H9 (cell line): ENCODE data around the gene FAM24B. TPM values are rescaled to one million over a fixed set of nuclear protein-coding genes. Genes with fewer than 3 reads are reported as not detected.

Experiments
- DNase-seq: peaks from one replicate; pipeline ENCODE4 v3.0.0-alpha.2; 2017
- H2AFZ ChIP-seq: one replicate; pipeline ENCODE4 v1.6.1; 2013; ENCODE audit warnings: mild to moderate bottlenecking, low read length, control low read depth, moderate library complexity
- H2AK5ac ChIP-seq: 2 replicates; pipeline ENCODE4 v1.6.1; 2013; ENCODE audit warnings: low read length, control low read depth, mixed read lengths; ENCODE audit not compliant: insufficient read length
- H2BK120ac ChIP-seq: one replicate; pipeline ENCODE4 v1.6.1; 2013; ENCODE audit warnings: low read depth, mild to moderate bottlenecking, low read length, control low read depth, inconsistent platforms; ENCODE audit not compliant: poor library complexity, severe bottlenecking
- H2BK12ac ChIP-seq: 2 replicates; pipeline ENCODE4 v1.6.1; 2013; ENCODE audit warnings: low read length, control low read depth, mixed read lengths, low read depth; ENCODE audit not compliant: insufficient read length
- H2BK15ac ChIP-seq: 2 replicates; pipeline ENCODE4 v1.6.1; 2013; ENCODE audit warnings: low read depth, low read length, control low read depth
- H2BK20ac ChIP-seq: one replicate; pipeline ENCODE4 v1.6.1; 2013; ENCODE audit warnings: low read depth, mild to moderate bottlenecking, low read length, control low read depth, inconsistent platforms; ENCODE audit not compliant: poor library complexity, severe bottlenecking
- H2BK5ac ChIP-seq: 2 replicates; pipeline ENCODE4 v1.6.1; 2013; ENCODE audit warnings: low read length, control low read depth, mixed read lengths; ENCODE audit not compliant: insufficient read length
- H3K14ac ChIP-seq: 2 replicates; pipeline ENCODE4 v1.6.1; 2013; ENCODE audit warnings: low read length, control low read depth; ENCODE audit not compliant: insufficient read depth
- H3K18ac ChIP-seq: 2 replicates; pipeline ENCODE4 v1.6.1; 2013; ENCODE audit warnings: low read depth, mild to moderate bottlenecking, mixed read lengths, low read length, control low read depth; ENCODE audit not compliant: insufficient read length
- H3K23ac ChIP-seq: 2 replicates; pipeline ENCODE4 v1.6.1; 2013; ENCODE audit warnings: low read length, control low read depth, mixed read lengths, low read depth; ENCODE audit not compliant: insufficient read length
- H3K23me2 ChIP-seq: 2 replicates; pipeline ENCODE4 v1.6.1; 2013; ENCODE audit warnings: low read depth, mild to moderate bottlenecking, mixed read lengths, low read length, control low read depth; ENCODE audit not compliant: insufficient read length, poor library complexity, severe bottlenecking
- H3K27ac ChIP-seq: 2 replicates; pipeline ENCODE4 v1.5.1; 2013; ENCODE audit warnings: low read length, control low read depth, mixed read lengths, low read depth; ENCODE audit not compliant: insufficient read length
- H3K27me3 ChIP-seq: 2 replicates; pipeline ENCODE4 v1.6.1; 2013; ENCODE audit warnings: low read length, control low read depth, inconsistent platforms; ENCODE audit not compliant: insufficient read depth
- H3K4ac ChIP-seq: 2 replicates; pipeline ENCODE4 v1.6.1; 2013; ENCODE audit warnings: low read depth, mild to moderate bottlenecking, control low read depth, inconsistent platforms, low read length, moderate library complexity
- H3K4me1 ChIP-seq: 2 replicates; pipeline ENCODE4 v1.6.1; 2013; ENCODE audit warnings: low read length, control low read depth, inconsistent platforms; ENCODE audit not compliant: insufficient read depth
- H3K4me2 ChIP-seq: 2 replicates; pipeline ENCODE4 v1.6.1; 2013; ENCODE audit warnings: low read length, control low read depth, mixed read lengths; ENCODE audit not compliant: insufficient read length, insufficient read depth
- H3K56ac ChIP-seq: 2 replicates; pipeline ENCODE4 v1.6.1; 2013; ENCODE audit warnings: low read depth, mild to moderate bottlenecking, mixed read lengths, low read length, control low read depth; ENCODE audit not compliant: insufficient read length
- H3K79me1 ChIP-seq: 2 replicates; pipeline ENCODE4 v1.6.1; 2013; ENCODE audit warnings: low read depth, mild to moderate bottlenecking, moderate library complexity, low read length, control low read depth, inconsistent platforms; ENCODE audit not compliant: insufficient read depth, poor library complexity, severe bottlenecking
- H3K79me2 ChIP-seq: 2 replicates; pipeline ENCODE4 v1.6.1; 2013; ENCODE audit warnings: low read length, control low read depth, inconsistent platforms; ENCODE audit not compliant: insufficient read depth
- H3K9ac ChIP-seq: 2 replicates; pipeline ENCODE4 v1.6.1; 2013; ENCODE audit warnings: low read length, control low read depth, mixed read lengths; ENCODE audit not compliant: insufficient read length; ENCODE audit errors: extremely low read depth
- H3K9me3 ChIP-seq: one replicate; pipeline ENCODE4 v1.6.1; 2013; ENCODE audit warnings: low read depth, low read length, inconsistent platforms; ENCODE audit not compliant: control insufficient read depth
- H3T11ph ChIP-seq: one replicate; pipeline ENCODE4 v1.6.1; 2013; ENCODE audit warnings: mild to moderate bottlenecking, low read length, control low read depth, inconsistent platforms
- H4K20me1 ChIP-seq: one replicate; pipeline ENCODE4 v1.6.1; 2013; ENCODE audit not compliant: control insufficient read depth, insufficient read length, insufficient read depth
- H4K5ac ChIP-seq: 2 replicates; pipeline ENCODE4 v1.6.1; 2013; ENCODE audit warnings: low read depth, mild to moderate bottlenecking, mixed read lengths, low read length, control low read depth; ENCODE audit not compliant: insufficient read length
- H4K8ac ChIP-seq: replicated peaks from 2 replicates; pipeline ENCODE4 v1.6.1; 2013; ENCODE audit warnings: low read length, control low read depth, mixed read lengths, low read depth; ENCODE audit not compliant: insufficient read length
- H4K91ac ChIP-seq: 2 replicates; pipeline ENCODE4 v1.6.1; 2013; ENCODE audit warnings: low read depth, mild to moderate bottlenecking, moderate library complexity, mixed read lengths, low read length, control low read depth; ENCODE audit not compliant: insufficient read length
- H3K27ac Mint-ChIP-seq, 3 experiments: 2 replicates in 2 of 3; 3 replicates in 1 of 3; pipeline ENCODE4 v1.8.0; 2020 to 2021; ENCODE audit warnings: mixed read lengths in 3 of 3, mild to moderate bottlenecking in 1 of 3, moderate library complexity in 1 of 3
- H3K27me3 Mint-ChIP-seq: 2 replicates; pipeline ENCODE4 v1.8.0; 2021; ENCODE audit warnings: low read depth, mild to moderate bottlenecking, moderate library complexity, mixed read lengths
- H3K36me3 Mint-ChIP-seq, 3 experiments: 2 replicates in 2 of 3; 3 replicates in 1 of 3; pipeline ENCODE4 v1.8.0; 2020 to 2021; ENCODE audit warnings: low read depth in 3 of 3, mixed read lengths in 3 of 3; ENCODE audit not compliant: insufficient read depth in 1 of 3
- H3K4me1 Mint-ChIP-seq, 2 experiments: 2 replicates each; pipeline ENCODE4 v1.8.0; 2020; ENCODE audit warnings: mixed read lengths in 2 of 2
- H3K4me3 Mint-ChIP-seq, 2 experiments: 2 replicates in 1 of 2; 3 replicates in 1 of 2; pipeline ENCODE4 v1.8.0; 2020 to 2021; ENCODE audit warnings: mild to moderate bottlenecking in 2 of 2, mixed read lengths in 2 of 2, moderate library complexity in 1 of 2
- H3K9me3 Mint-ChIP-seq, 2 experiments: 2 replicates in 1 of 2; 3 replicates in 1 of 2; pipeline ENCODE4 v1.8.0; 2020; ENCODE audit warnings: mild to moderate bottlenecking in 2 of 2, mixed read lengths in 2 of 2, moderate library complexity in 1 of 2
- CTCF ChIP-seq: fragments of 200-600 bp; sonication (generic); conservative IDR thresholded peaks from 3 replicates; pipeline ENCODE4 v1.8.0; 2021; ENCODE audit warnings: antibody characterized with exemption, mild to moderate bottlenecking
- WGBS: extraction: QIAGEN DNeasy Blood & Tissue Kit; methylation state at CpG from one replicate; pipeline ENCODE4 v1.1.7; 2013; ENCODE audit warnings: missing lambda C conversion rate, low lambda C conversion rate, mixed read lengths; ENCODE audit not compliant: insufficient read length; ENCODE audit errors: extremely low coverage; 5-methylcytosine and 5-hydroxymethylcytosine counted together
- total RNA-seq: library from RNA; stranded (reverse); gene quantifications from 2 replicates; pipeline ENCODE4 v1.2.1, GENCODE V29; 2021

FAM24B gene
- total RNA-seq, 1 experiment from 2014 or later = not detected

- no peaks in the 10 kb centered on the region for H3K9me3 ChIP-seq
- no peak overlapping the region for H3K56ac ChIP-seq
- no peak overlapping the region for H4K5ac ChIP-seq
- H3K79me1 ChIP-seq = no peaks in the 10 kb centered on the region
- no peaks in the 10 kb centered on the region for H4K20me1 ChIP-seq
- no peak overlapping the region for H3K4ac ChIP-seq
- H3K4me3 Mint-ChIP-seq = no peak overlapping the region
- H3K4me1 ChIP-seq = no peaks in the 10 kb centered on the region; the same call in 1 of the 2 replicates
- no peak overlapping the region for H2BK5ac ChIP-seq
- no peak overlapping the region for H3K27ac ChIP-seq
- H4K8ac ChIP-seq = no peak overlapping the region
- no peak overlapping the region for H2AK5ac ChIP-seq
- H2BK120ac ChIP-seq = no peak overlapping the region
- no peak for TF ChIP-seq CTCF
- no peak overlapping the region for H3K18ac ChIP-seq
- no peak overlapping the region for H2AFZ ChIP-seq
- H2BK12ac ChIP-seq = no peak overlapping the region
- H2BK20ac ChIP-seq = no peak overlapping the region
- H3K9me3 Mint-ChIP-seq = no peaks in the 10 kb centered on the region
- H3K23ac ChIP-seq = no peak overlapping the region
- no peaks in the 10 kb centered on the region for H3K27me3 ChIP-seq
- no peak overlapping the region for H3K14ac ChIP-seq
- no peaks in the 10 kb centered on the region for H3K79me2 ChIP-seq
- H3K9ac ChIP-seq = no peak overlapping the region
- H3K4me2 ChIP-seq = no peak overlapping the region
- no peaks in the 10 kb centered on the region; the same call in 1 of the 2 replicates for H3K27me3 Mint-ChIP-seq
- no peak overlapping the region for H2BK15ac ChIP-seq
- H3K36me3 Mint-ChIP-seq = no peaks in the 10 kb centered on the region
- H3K4me1 Mint-ChIP-seq = peaks cover 0 to 6% of the 10 kb centered on the region in 2 experiments; a peak in 1 of 4 replicates
- H3T11ph ChIP-seq = no peak overlapping the region
- no peak overlapping the region for H4K91ac ChIP-seq
- WGBS = no CpG with 5 or more reads among the region's 11 CpGs
- H3K27ac Mint-ChIP-seq = no peak overlapping the region
- DNase-seq = no peak
- no peaks in the 10 kb centered on the region for H3K23me2 ChIP-seq
These were observed 56.2 kb downstream of the FAM24B start for GRCh38 chr10:122822973-122823690.
